ENCODE measurements around the gene C1QTNF6.

The C1QTNF6 gene

GRCh38 chr22:37137903-37138665 lies 50.0 kb downstream of the C1QTNF6 start:
- FAIRE-seq, result no peak

GRCh38 chr22:37137131-37137530 lies 50.9 kb downstream of the C1QTNF6 start:
- no peak for FAIRE-seq

- no peak for FAIRE-seq
Measured at GRCh38 chr22:37135023-37135422, 53.0 kb downstream of the C1QTNF6 start.

GRCh38 chr22:37133304-37134018 lies 54.6 kb downstream of the C1QTNF6 start:
- no peak for FAIRE-seq

- no peak for FAIRE-seq
Measured at GRCh38 chr22:37132773-37133172, 55.3 kb downstream of the C1QTNF6 start.
